IMR-90 (cell line): Measurements from ENCODE around the gene NTSR1. TPM values are rescaled to one million over a fixed set of nuclear protein-coding genes. Genes with fewer than 3 reads are reported as not detected.

Source experiments
- ATAC-seq: fragments of 200-7000 bp; cut with Tn5 transposase; 2 replicates; pipeline ENCODE4 v1.9.1; 2020; ENCODE audit warnings: low read depth, mild to moderate bottlenecking, moderate library complexity
- BruUV-seq: library from RNA; stranded (reverse); fragments of 400-500 nt; replicated peaks from 2 replicates; lab custom pipeline; 2021; lab: Mats Ljungman, UMichigan
- CTCF ChIA-PET: fragments of 300-600 bp; formaldehyde crosslinking; extraction: SDS; loops from one replicate; lab custom pipeline; 2021; ENCODE audit warnings: antibody characterized with exemption; lab: Yijun Ruan, JAX
- POLR2A ChIA-PET: fragments of 300-600 bp; sonication (Branson Sonifier 250); formaldehyde crosslinking; loops from one replicate; lab custom pipeline; 2022; ENCODE audit warnings: antibody characterized with exemption; ENCODE audit not compliant: unreplicated experiment; lab: Charles Lee
- DNase-seq: peaks from one replicate; pipeline ENCODE4 v3.0.0; 2013
- H2AFZ ChIP-seq: replicated peaks from 2 replicates; pipeline ENCODE3; 2013; ENCODE audit warnings: low read length, mild to moderate bottlenecking; ENCODE audit not compliant: poor library complexity
- H2AK5ac ChIP-seq: 2 replicates; pipeline ENCODE4 v1.6.1; 2013; ENCODE audit warnings: low read depth, low read length, inconsistent platforms
- H2AK9ac ChIP-seq: replicated peaks from 2 replicates; pipeline ENCODE3; 2013; ENCODE audit warnings: mild to moderate bottlenecking, low read depth, low read length, moderate library complexity; ENCODE audit not compliant: poor library complexity
- H2BK120ac ChIP-seq: 2 replicates; pipeline ENCODE4 v1.6.1; 2013; ENCODE audit warnings: low read depth, low read length, inconsistent platforms
- H2BK15ac ChIP-seq: 3 replicates; pipeline ENCODE4 v1.6.1; 2013; ENCODE audit warnings: low read depth, low read length, inconsistent platforms
- H2BK20ac ChIP-seq: 2 replicates; pipeline ENCODE4 v1.6.1; 2013; ENCODE audit warnings: low read depth, mild to moderate bottlenecking, inconsistent platforms, low read length, moderate library complexity
- H2BK5ac ChIP-seq: 2 replicates; pipeline ENCODE4 v1.6.1; 2013; ENCODE audit warnings: mild to moderate bottlenecking, low read depth, low read length, inconsistent platforms; ENCODE audit not compliant: poor library complexity, severe bottlenecking
- H3K14ac ChIP-seq: replicated peaks from 2 replicates; pipeline ENCODE4 v1.6.1; 2013; ENCODE audit warnings: low read depth, low read length, inconsistent platforms
- H3K18ac ChIP-seq: 2 replicates; pipeline ENCODE4 v1.6.1; 2013; ENCODE audit warnings: low read depth, low read length, control low read depth
- H3K23ac ChIP-seq: 2 replicates; pipeline ENCODE4 v1.6.1; 2013; ENCODE audit warnings: low read depth, low read length, inconsistent platforms
- H3K27ac ChIP-seq: 2 replicates; pipeline ENCODE4 v1.5.1; 2013; ENCODE audit warnings: mild to moderate bottlenecking, control low read depth, low read length; ENCODE audit not compliant: insufficient read depth
- H3K27me3 ChIP-seq: 2 replicates; pipeline ENCODE4 v1.6.1; 2013; ENCODE audit warnings: low read length; ENCODE audit not compliant: control insufficient read depth, insufficient read depth
- H3K36me3 ChIP-seq: 2 replicates; pipeline ENCODE4 v1.6.1; 2013; ENCODE audit warnings: low read length, mixed read lengths; ENCODE audit not compliant: control insufficient read depth, insufficient read depth
- H3K4ac ChIP-seq: 2 replicates; pipeline ENCODE4 v1.6.1; 2013; ENCODE audit warnings: low read depth, low read length, inconsistent platforms
- H3K4me1 ChIP-seq: 2 replicates; pipeline ENCODE4 v1.6.1; 2013; ENCODE audit warnings: low read length, mixed read lengths; ENCODE audit not compliant: control insufficient read depth, insufficient read depth
- H3K4me2 ChIP-seq: 2 replicates; pipeline ENCODE4 v1.6.1; 2013; ENCODE audit warnings: low read depth, mild to moderate bottlenecking, control low read depth, low read length, moderate library complexity
- H3K4me3 ChIP-seq: 2 replicates; pipeline ENCODE4 v1.5.1; 2013; ENCODE audit warnings: low read depth, mild to moderate bottlenecking, control low read depth, low read length, moderate library complexity; ENCODE audit not compliant: insufficient read depth
- H3K56ac ChIP-seq: 2 replicates; pipeline ENCODE4 v1.6.1; 2013; ENCODE audit warnings: low read length, inconsistent platforms; ENCODE audit not compliant: insufficient read depth; ENCODE audit errors: extremely low read depth
- H3K79me1 ChIP-seq, 2 experiments: 2 replicates each; pipeline ENCODE4 v1.6.1; 2013; ENCODE audit warnings: low read length in 2 of 2, inconsistent platforms in 1 of 2, low read depth in 1 of 2
- H3K9ac ChIP-seq: 2 replicates; pipeline ENCODE4 v1.6.1; 2013; ENCODE audit warnings: low read depth, low read length, control low read depth
- H3K9me1 ChIP-seq: 2 replicates; pipeline ENCODE4 v1.6.1; 2013; ENCODE audit warnings: low read length, inconsistent platforms; ENCODE audit not compliant: insufficient read depth
- H3K9me3 ChIP-seq: 2 replicates; pipeline ENCODE4 v1.6.1; 2013; ENCODE audit warnings: low read length; ENCODE audit not compliant: control insufficient read depth, insufficient read depth
- H4K20me1 ChIP-seq: 2 replicates; pipeline ENCODE4 v1.6.1; 2013; ENCODE audit warnings: low read length, inconsistent platforms; ENCODE audit not compliant: insufficient read depth
- H4K5ac ChIP-seq: 2 replicates; pipeline ENCODE4 v1.6.1; 2013; ENCODE audit warnings: mild to moderate bottlenecking, low read depth, low read length, control low read depth
- H4K8ac ChIP-seq, 2 experiments: 2 replicates each; pipeline ENCODE4 v1.6.1; 2013; ENCODE audit warnings: low read depth in 2 of 2, low read length in 2 of 2, control low read depth in 1 of 2, inconsistent platforms in 1 of 2
- H4K91ac ChIP-seq: 2 replicates; pipeline ENCODE4 v1.6.1; 2013; ENCODE audit warnings: low read depth, low read length, inconsistent platforms; ENCODE audit not compliant: insufficient read depth
- BHLHE40 ChIP-seq: fragments of 150-350 bp; IDR thresholded peaks from 2 replicates; pipeline ENCODE4 v1.6.1; 2016; ENCODE audit warnings: mild to moderate bottlenecking, low read depth, low read length
- ELK1 ChIP-seq: fragments of 150-350 bp; IDR thresholded peaks from 2 replicates; pipeline ENCODE4 v1.6.1; 2016; ENCODE audit warnings: low read depth, mild to moderate bottlenecking, low read length, moderate library complexity, borderline replicate concordance
- FOS ChIP-seq: fragments of 150-350 bp; IDR thresholded peaks from 2 replicates; pipeline ENCODE4 v1.6.1; 2016; ENCODE audit warnings: low read depth, low read length
- MAFK ChIP-seq: IDR thresholded peaks from 2 replicates; pipeline ENCODE4 v1.6.1; 2012; ENCODE audit warnings: low read depth, low read length, improper control_type of control experiment
- MAZ ChIP-seq: IDR thresholded peaks from 2 replicates; pipeline ENCODE4 v1.6.1; 2012; ENCODE audit warnings: low read depth, mild to moderate bottlenecking, low read length, improper control_type of control experiment, moderate library complexity, borderline replicate concordance
- MXI1 ChIP-seq: IDR thresholded peaks from 2 replicates; pipeline ENCODE4 v1.6.1; 2012; ENCODE audit warnings: low read depth, mild to moderate bottlenecking, low read length, moderate library complexity, borderline replicate concordance
- NFE2L2 ChIP-seq: fragments of 150-350 bp; IDR thresholded peaks from 2 replicates; pipeline ENCODE4 v1.6.1; 2016; ENCODE audit warnings: low read depth, mild to moderate bottlenecking, low read length
- RAD21 ChIP-seq: IDR thresholded peaks from 2 replicates; pipeline ENCODE4 v1.6.1; 2012; ENCODE audit warnings: low read length, improper control_type of control experiment
- RCOR1 ChIP-seq: IDR thresholded peaks from 2 replicates; pipeline ENCODE4 v1.6.1; 2012; ENCODE audit warnings: mild to moderate bottlenecking, low read length, improper control_type of control experiment; ENCODE audit not compliant: insufficient replicate concordance
- RFX5 ChIP-seq: IDR thresholded peaks from 2 replicates; pipeline ENCODE4 v1.8.0; 2012; ENCODE audit warnings: low read depth, mild to moderate bottlenecking, low read length, moderate library complexity
- SMC3 ChIP-seq: fragments of 150-350 bp; IDR thresholded peaks from 2 replicates; pipeline ENCODE4 v1.6.1; 2016; ENCODE audit warnings: low read depth, mild to moderate bottlenecking, antibody characterized with exemption, low read length, moderate library complexity
- WGBS, 2 experiments: methylation state at CpG; one replicate each; pipeline versions ENCODE4 v1.1.5 to v1.1.7; 2013; ENCODE audit warnings: missing lambda C conversion rate in 2 of 2; ENCODE audit not compliant: insufficient read length in 1 of 2; ENCODE audit errors: extremely low coverage in 2 of 2; 5-methylcytosine and 5-hydroxymethylcytosine counted together
- dilution Hi-C: fragments of 300-500 bp; cut with HindIII; formaldehyde crosslinking; loops from one replicate; pipeline ENCODE4 v1.14.3; 2018; ENCODE audit warnings: low sequenced_read_pairs; ENCODE audit not compliant: unreplicated experiment
- in situ Hi-C: fragments of 300-500 bp; cut with MboI; formaldehyde crosslinking; loops from 3 replicates; pipeline ENCODE4 v1.14.3; 2019; ENCODE audit warnings: low sequenced_read_pairs, inconsistent platforms, mixed read lengths
- intact Hi-C: fragments of 100-400 bp; cut with micrococcal nuclease; formaldehyde crosslinking; loops from 2 replicates; pipeline ENCODE4 v1.10.0; 2022
- polyA plus RNA-seq, 3 experiments: library from polyadenylated mRNA; depleted of rRNA; stranded (reverse); fragments of >200 nt; gene quantifications; 2 replicates each; pipeline ENCODE4 v1.2.3, GENCODE V29; 2012; ENCODE audit warnings: low replicate concordance in 1 of 3
- total RNA-seq: library from RNA; depleted of rRNA; stranded (reverse); fragments of >200 nt; gene quantifications from 2 replicates; pipeline ENCODE4 v1.2.3, GENCODE V29; 2012

NTSR1 gene
- total and polyA plus RNA-seq, 2 of the 4 experiments (the other 2 are of a cell fraction): 0.54 to 1.8 TPM

- intact Hi-C loops: no loop called here
These were observed 66.6 kb downstream of the NTSR1 start for GRCh38 chr20:62775206-62775605.

More at GRCh38 chr20:62775206-62775605, 66.6 kb downstream of the NTSR1 start:
- in situ Hi-C loops (no loop called here), dilution Hi-C loops (no loop called here)
- Histone ChIP-seq H3K18ac (no peak overlapping the region), H3K4ac (no peak overlapping the region), H2BK5ac (no peak overlapping the region), H3K79me1 (no peaks in the 10 kb centered on the region), H2AFZ (no peak overlapping the region), H3K4me3 (no peak overlapping the region), H2AK9ac (no peak overlapping the region), H3K4me2 (no peak overlapping the region), H3K23ac (no peak overlapping the region), H4K20me1 (no peaks in the 10 kb centered on the region), H3K56ac (no peak overlapping the region), H3K9ac (no peak overlapping the region), H3K27ac (no peak overlapping the region), H2AK5ac (no peak overlapping the region), H3K9me1 (no peaks in the 10 kb centered on the region; the same call in 1 of the 2 replicates), H2BK120ac (no peak overlapping the region), H4K91ac (no peak overlapping the region), H3K36me3 (no peaks in the 10 kb centered on the region), H4K8ac (no peak overlapping the region), H3K27me3 (peaks cover 2% of the 10 kb centered on the region; the same call in 1 of the 2 replicates), H3K14ac (no peak overlapping the region), H2BK20ac (no peak overlapping the region), H2BK15ac (no peak overlapping the region), H4K5ac (no peak overlapping the region), H3K4me1 (peaks cover 5% of the 10 kb centered on the region; the same call in 1 of the 2 replicates), H3K9me3 (no peaks in the 10 kb centered on the region)
- TF ChIP-seq BHLHE40: no peak
- no peak for TF ChIP-seq ELK1
- no peak for TF ChIP-seq FOS
- TF ChIP-seq NFE2L2: no peak
- TF ChIP-seq RAD21: no peak
- TF ChIP-seq RFX5: no peak
- no peak for TF ChIP-seq SMC3
- no peak for TF ChIP-seq MXI1
- no peak for TF ChIP-seq MAZ
- no peak for TF ChIP-seq RCOR1
- TF ChIP-seq MAFK: no peak
- no TSS peak for BruUV-seq
- ChIA-PET POLR2A (no interaction called here), CTCF (no interaction called here)
- 81% methylated on average over 5 of the region's 9 CpGs; no CpG with 5 or more reads in 1 of the 2 experiments for WGBS, 2 experiments
- no peak for ATAC-seq
- no peak for DNase-seq
